Erythroblast (primary cell): Measurements from ENCODE around the gene PSMB11.

Experiments
- DNase-seq, 2 experiments: peaks; one replicate each; lab custom pipeline; 2025; lab: John Stamatoyannopoulos, UW
- GATA1 ChIP-seq: IDR thresholded peaks from 2 replicates; pipeline ENCODE4 v1.6.1; 2011; ENCODE audit warnings: low read depth, mild to moderate bottlenecking, control low read depth, low read length, moderate library complexity
- POLR2A ChIP-seq: IDR thresholded peaks from 2 replicates; pipeline ENCODE4 v1.6.1; 2011; ENCODE audit warnings: mild to moderate bottlenecking, low read length

Gene PSMB11

DNA sequence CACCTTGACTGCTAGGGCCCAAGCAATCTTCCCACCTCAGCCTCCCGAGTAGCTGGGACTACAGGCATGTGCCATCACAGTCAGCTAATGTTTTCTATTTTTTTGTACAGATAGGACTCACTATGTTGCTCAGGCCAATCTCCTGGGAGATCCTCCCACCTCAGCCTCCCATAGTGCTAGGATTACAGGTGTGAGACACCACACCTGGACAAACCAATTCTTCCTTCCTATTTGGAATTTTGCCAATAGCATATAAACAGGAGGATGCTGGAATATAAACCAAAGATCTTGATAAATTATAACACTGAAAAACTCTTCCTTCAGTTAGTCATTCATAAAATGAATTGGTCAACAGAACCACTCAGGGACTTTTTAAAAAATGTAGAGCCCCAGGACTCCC lies 44.6 kb downstream of the PSMB11 start:
- no peak for TF ChIP-seq POLR2A
- no peak for TF ChIP-seq GATA1
- DNase-seq: no peak

DNA sequence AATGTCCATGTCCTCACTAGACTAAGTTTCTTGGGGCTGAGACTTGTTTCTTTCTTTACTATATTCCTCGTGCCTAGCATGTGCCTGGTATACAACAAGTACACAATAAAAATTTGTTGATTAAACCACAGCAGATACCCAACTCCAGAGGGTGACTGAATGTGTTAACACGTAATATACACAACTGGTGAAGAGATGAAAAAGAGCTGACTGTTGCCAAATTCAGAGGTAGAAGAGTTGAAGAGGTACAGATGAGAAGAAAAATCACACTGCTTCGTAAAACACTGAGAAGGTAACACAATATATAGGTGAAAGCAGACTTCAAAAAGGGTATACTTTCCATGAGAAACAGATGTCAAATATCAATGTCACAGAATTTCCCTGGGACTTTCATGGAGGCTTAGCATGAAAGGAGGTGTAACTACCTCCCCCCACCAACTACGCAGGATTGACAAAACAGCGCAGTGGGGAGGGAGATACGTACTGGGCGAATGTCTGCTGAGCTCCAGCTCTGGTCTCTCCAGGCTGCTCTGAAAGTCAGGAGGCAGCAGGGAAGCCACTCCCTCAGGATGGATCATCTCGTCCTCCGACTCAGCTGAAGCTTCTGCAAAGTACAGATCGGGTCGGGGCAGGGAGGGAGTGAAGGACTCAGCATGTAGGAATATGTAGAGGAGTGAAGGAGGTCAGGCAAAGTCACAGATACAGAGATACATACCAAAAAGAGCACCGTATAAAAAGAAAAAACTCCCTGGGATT lies 47.7 kb downstream of the PSMB11 start:
- TF ChIP-seq GATA1: no peak
- no peak for TF ChIP-seq POLR2A

DNA sequence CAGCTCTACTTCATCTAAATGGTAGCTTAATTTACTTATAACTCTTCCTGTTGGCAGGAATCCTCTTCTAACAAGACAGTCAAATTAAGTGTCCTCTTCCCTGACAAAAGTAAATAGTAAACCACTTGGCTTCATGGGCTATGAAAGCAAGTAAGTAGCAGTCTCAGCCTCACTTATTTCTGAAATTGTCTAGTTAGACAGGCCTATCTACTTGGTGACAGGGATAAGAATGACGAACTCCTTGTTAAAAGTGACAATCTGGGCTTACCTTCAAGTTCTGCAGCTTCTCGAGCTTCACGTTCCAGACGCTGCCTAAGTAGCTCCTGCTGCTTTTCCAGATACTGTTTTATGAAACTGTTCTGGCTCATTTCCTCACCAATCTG lies 48.2 kb downstream of the PSMB11 start:
- TF ChIP-seq POLR2A (no peak), GATA1 (no peak)
- DNase-seq: no peak

More for the DNA sequence above, 47.7 kb downstream of the PSMB11 start:
- DNase-seq: no peak

DNA sequence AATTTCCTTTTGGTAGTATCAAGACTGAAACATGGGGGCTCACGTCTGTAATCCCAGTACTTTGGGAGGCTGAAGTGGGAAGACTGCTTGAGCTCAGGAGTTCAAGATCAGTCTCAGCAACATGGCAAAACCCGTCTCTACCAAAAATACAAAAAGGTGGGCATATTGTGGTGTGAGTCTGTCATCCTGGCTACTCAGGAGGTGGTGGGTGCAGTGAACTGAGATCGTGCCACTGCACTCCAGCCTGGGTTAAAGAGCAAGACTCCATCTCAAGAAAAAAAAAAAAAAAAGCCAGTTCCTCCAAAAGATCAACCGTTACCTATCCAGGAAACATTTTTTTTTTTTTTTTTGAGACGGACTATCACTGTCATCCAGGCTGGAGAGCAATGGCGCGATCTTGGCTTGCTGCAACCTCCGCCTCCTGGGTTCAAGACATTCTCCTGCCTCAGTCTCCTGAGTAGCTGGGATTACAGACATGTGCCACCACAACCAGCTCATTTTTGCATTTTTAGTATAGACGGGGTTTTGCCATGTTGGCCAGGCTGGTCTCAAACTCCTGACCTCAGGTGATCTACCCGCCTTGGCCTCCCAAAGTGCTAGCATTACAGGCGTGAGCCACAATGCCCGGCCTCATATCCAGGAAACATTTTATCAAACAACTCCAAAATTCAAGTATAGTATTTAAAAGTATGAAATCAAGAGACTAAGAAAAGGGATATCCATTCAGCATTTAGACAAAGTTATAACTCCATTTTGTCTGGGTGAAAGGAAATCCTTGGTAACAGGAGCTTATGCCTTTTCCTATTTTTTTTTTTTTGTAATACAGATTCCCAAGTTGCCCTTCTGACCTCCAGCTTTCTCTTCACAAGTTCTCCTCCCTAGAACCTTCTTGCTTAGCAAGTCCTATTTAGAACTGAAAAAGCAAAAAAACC lies 49.5 kb downstream of the PSMB11 start:
- DNase-seq: no peak
- TF ChIP-seq GATA1: no peak
- TF ChIP-seq POLR2A: no peak

DNA sequence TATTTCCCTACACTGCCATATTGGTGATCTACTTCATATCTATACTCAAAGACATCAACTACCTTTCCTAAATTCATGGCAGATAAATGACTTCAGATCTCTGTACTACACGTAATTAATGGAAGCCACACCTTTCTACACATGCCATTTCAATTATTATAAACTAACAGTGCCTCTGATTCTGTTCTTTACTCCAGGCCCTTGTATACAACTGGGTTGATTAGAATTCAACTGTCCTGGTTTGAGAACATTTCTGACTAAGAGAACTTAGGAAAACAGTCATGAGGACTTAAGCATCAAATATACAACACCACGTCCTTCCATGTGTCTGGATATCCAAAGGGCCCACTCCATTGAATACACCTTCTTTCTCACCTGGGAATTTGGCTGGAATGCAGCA lies 51.1 kb downstream of the PSMB11 start:
- no peak for DNase-seq
- no peak for TF ChIP-seq GATA1
- TF ChIP-seq POLR2A: no peak

DNA sequence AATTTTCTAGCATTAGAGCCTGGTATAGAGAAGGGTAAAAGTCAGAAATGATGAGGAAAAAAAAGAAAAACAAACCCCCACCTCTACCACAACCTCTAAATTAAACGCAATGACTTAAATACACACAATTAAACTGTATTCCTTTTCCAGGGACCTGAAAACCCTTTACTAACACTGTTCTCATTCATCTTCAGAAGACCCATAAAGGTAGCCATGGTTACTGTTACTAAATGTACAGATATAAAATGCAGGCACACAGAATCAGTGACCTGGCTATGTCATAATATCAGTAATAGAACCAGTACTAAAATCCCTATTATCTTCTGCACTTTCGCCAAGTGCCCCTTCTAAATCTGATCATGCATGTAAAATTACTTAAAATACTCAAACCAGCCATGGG lies 51.5 kb downstream of the PSMB11 start:
- TF ChIP-seq GATA1 (no peak), POLR2A (no peak)
- DNase-seq: no peak
